ENCODE data around the gene PDLIM3.

GRCh38 chr4:185456131-185456530 is 79.2 kb downstream of the PDLIM3 start:
- TF ChIP-seq CTCF (IDR thresholded peaks at IDR 0.05; ENCODE audit: low read length): no peak
- no peak for TF ChIP-seq EZH2phosphoT487 (IDR thresholded peaks at IDR 0.05; ENCODE audit: low read length)

Measured in MM.1S (cell line).